HG03558 (cell line): ENCODE results near the gene SLC38A6.

ENCODE experiments used
- ATAC-seq: cut with Tn5 transposase; IDR thresholded peaks from one replicate; pipeline ENCODE4 v1.9.1; 2021; ENCODE audit warnings: moderate number of reproducible peaks; ENCODE audit not compliant: unreplicated experiment; ENCODE audit errors: extremely low read depth

The SLC38A6 gene

GRCh38 chr14:61099216-61099835, 118.3 kb downstream of the SLC38A6 start:
- ATAC-seq = no peak

GRCh38 chr14:61101803-61102548, 120.9 kb downstream of the SLC38A6 start:
- ATAC-seq = no peak
